Measurements from ENCODE around the gene EPB41L2. TPM values are rescaled to one million over a fixed set of nuclear protein-coding genes. Genes with fewer than 3 reads are reported as not detected.

EPB41L2 gene
- total and polyA plus RNA-seq, 2 experiments from 2014 or later = 76.2 to 91.7 TPM

DNA sequence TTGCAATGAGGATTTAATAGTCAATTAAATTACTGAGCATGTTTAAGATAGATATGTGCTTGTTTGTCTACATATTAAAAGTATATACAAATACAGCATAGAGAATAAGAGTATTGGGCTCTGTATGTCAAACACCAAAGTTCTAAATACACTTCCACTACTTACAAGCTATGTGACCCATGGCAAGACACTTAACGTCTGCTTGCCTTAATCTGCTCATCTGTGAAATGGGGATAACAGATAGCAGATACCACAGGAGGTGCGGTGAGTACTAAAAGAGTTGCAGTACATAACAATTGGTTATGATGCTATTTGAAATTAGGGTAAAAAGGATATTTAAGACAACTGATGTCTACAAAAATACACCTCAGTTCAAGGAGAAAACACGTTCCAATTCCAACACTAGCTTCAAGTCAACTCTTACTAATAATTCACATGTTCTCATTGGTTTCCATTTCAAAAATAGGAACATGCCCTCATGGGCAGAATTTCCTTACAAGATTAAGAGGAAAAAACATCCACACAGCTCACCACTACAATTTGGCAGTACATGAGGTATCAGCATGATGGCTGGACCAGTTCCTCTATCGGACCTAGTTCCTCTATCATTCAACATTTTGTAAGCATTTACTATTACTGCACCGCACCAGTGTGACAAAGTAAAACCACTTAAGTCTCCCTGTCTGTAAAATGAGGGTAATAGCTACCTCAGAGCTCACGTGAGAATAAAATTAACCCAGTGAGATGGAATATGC is 134.7 kb downstream of the EPB41L2 start:
- Mint-ChIP-seq H3K4me3 (no peak overlapping the region), H3K27ac (no peak overlapping the region), H3K9me3 (peaks cover 3% of the 10 kb centered on the region; the same call in 2 of the 3 replicates), H3K36me3 (ENCODE audit: low read depth) (peaks cover 6% of the 10 kb centered on the region; the same call in 2 of the 3 replicates), H3K27me3 (ENCODE audit: insufficient read depth, low read depth, poor library complexity) (peaks cover under 1% of the 10 kb centered on the region), H3K4me1 (peaks cover 14% of the 10 kb centered on the region)
- TF ChIP-seq ZNF114 (CRISPR knock-in tag; IDR thresholded peaks at IDR 0.05) (no peak), POLR2AphosphoS5 (IDR thresholded peaks at IDR 0.05; ENCODE audit: low read depth) (no peak), EZH2 (IDR thresholded peaks at IDR 0.05; ENCODE audit: low read depth, unreplicated experiment) (no peak), JUNB (IDR thresholded peaks at IDR 0.05; ENCODE audit: unreplicated experiment) (no peak), ETS1 (IDR thresholded peaks at IDR 0.05) (no peak)
- Histone ChIP-seq H3K79me2 (replicated peaks; ENCODE audit: insufficient read depth) (peaks cover 15% of the 10 kb centered on the region; the same call in 1 of the 2 replicates), H2AFZ (no peak overlapping the region), H3K4me3 (no peak overlapping the region), H3K4me1 (ENCODE audit: insufficient read depth) (peaks cover 5% of the 10 kb centered on the region), H3K4me2 (no peak overlapping the region), H4K20me1 (replicated peaks; ENCODE audit: insufficient read depth) (no peaks in the 10 kb centered on the region), H3K27me3 (ENCODE audit: insufficient read depth) (no peaks in the 10 kb centered on the region), H3K36me3 (ENCODE audit: insufficient read depth) (no peaks in the 10 kb centered on the region; the same call in 1 of the 2 replicates), H3F3A (replicated peaks; ENCODE audit: low read depth) (no peaks in the 10 kb centered on the region), H3K27ac (ENCODE audit: low read depth) (no peak overlapping the region), H3K9me2 (ENCODE audit: insufficient read depth) (no peaks in the 10 kb centered on the region)
- DNase-seq (ENCODE audit: low spot score) (no peak), ATAC-seq (no peak)

- H3K4me3 Mint-ChIP-seq = no peak overlapping the region
- Histone ChIP-seq H3K36me3 (ENCODE audit: insufficient read depth) (no peaks in the 10 kb centered on the region; the same call in 1 of the 2 replicates), H2AFZ (no peak overlapping the region), H3K4me1 (ENCODE audit: insufficient read depth) (no peaks in the 10 kb centered on the region), H3K27ac (ENCODE audit: low read depth) (no peak overlapping the region), H3F3A (replicated peaks; ENCODE audit: low read depth) (no peaks in the 10 kb centered on the region), H3K4me3 (no peak overlapping the region), H3K4me2 (no peak overlapping the region), H3K79me2 (replicated peaks; ENCODE audit: insufficient read depth) (peaks cover 10% of the 10 kb centered on the region; the same call in 1 of the 2 replicates), H4K20me1 (replicated peaks; ENCODE audit: insufficient read depth) (no peaks in the 10 kb centered on the region), H3K27me3 (ENCODE audit: insufficient read depth) (no peaks in the 10 kb centered on the region), H3K9me2 (ENCODE audit: insufficient read depth) (no peaks in the 10 kb centered on the region)
- peaks cover 2% of the 10 kb centered on the region for H3K27me3 Mint-ChIP-seq (ENCODE audit: insufficient read depth, low read depth, poor library complexity)
- no peak for DNase-seq (ENCODE audit: low spot score)
- H3K36me3 Mint-ChIP-seq (ENCODE audit: low read depth) = peaks cover 6% of the 10 kb centered on the region; the same call in 2 of the 3 replicates
- ATAC-seq = no peak
- H3K4me1 Mint-ChIP-seq = peaks cover 17% of the 10 kb centered on the region; the same call in 2 of the 3 replicates
- peaks cover 3% of the 10 kb centered on the region; the same call in 2 of the 3 replicates for H3K9me3 Mint-ChIP-seq
- no peak overlapping the region; the same call in 1 of the 2 replicates for H3K27ac Mint-ChIP-seq
- TF ChIP-seq ZNF331 (CRISPR knock-in tag; IDR thresholded peaks at IDR 0.05; ENCODE audit: low read depth) (no peak), EZH2 (IDR thresholded peaks at IDR 0.05; ENCODE audit: low read depth, unreplicated experiment) (no peak), ETS1 (IDR thresholded peaks at IDR 0.05) (no peak), ZNF114 (CRISPR knock-in tag; IDR thresholded peaks at IDR 0.05) (no peak), EZH2phosphoT487 (IDR thresholded peaks at IDR 0.05; ENCODE audit: unreplicated experiment) (no peak)
- TF ChIP-seq, protein P1, sequence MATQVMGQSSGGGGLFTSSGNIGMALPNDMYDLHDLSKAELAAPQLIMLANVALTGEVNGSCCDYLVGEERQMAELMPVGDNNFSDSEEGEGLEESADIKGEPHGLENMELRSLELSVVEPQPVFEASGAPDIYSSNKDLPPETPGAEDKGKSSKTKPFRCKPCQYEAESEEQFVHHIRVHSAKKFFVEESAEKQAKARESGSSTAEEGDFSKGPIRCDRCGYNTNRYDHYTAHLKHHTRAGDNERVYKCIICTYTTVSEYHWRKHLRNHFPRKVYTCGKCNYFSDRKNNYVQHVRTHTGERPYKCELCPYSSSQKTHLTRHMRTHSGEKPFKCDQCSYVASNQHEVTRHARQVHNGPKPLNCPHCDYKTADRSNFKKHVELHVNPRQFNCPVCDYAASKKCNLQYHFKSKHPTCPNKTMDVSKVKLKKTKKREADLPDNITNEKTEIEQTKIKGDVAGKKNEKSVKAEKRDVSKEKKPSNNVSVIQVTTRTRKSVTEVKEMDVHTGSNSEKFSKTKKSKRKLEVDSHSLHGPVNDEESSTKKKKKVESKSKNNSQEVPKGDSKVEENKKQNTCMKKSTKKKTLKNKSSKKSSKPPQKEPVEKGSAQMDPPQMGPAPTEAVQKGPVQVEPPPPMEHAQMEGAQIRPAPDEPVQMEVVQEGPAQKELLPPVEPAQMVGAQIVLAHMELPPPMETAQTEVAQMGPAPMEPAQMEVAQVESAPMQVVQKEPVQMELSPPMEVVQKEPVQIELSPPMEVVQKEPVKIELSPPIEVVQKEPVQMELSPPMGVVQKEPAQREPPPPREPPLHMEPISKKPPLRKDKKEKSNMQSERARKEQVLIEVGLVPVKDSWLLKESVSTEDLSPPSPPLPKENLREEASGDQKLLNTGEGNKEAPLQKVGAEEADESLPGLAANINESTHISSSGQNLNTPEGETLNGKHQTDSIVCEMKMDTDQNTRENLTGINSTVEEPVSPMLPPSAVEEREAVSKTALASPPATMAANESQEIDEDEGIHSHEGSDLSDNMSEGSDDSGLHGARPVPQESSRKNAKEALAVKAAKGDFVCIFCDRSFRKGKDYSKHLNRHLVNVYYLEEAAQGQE (IDR thresholded peaks at IDR 0.05; ENCODE audit: unreplicated experiment) = no peak
Observed at GRCh38 chr6:130927305-130927704, 135.7 kb downstream of the EPB41L2 start.

Data from GM23338 (cell line).